ENCODE measurements around the gene ARAP1.

- TF ChIP-seq, protein P1, sequence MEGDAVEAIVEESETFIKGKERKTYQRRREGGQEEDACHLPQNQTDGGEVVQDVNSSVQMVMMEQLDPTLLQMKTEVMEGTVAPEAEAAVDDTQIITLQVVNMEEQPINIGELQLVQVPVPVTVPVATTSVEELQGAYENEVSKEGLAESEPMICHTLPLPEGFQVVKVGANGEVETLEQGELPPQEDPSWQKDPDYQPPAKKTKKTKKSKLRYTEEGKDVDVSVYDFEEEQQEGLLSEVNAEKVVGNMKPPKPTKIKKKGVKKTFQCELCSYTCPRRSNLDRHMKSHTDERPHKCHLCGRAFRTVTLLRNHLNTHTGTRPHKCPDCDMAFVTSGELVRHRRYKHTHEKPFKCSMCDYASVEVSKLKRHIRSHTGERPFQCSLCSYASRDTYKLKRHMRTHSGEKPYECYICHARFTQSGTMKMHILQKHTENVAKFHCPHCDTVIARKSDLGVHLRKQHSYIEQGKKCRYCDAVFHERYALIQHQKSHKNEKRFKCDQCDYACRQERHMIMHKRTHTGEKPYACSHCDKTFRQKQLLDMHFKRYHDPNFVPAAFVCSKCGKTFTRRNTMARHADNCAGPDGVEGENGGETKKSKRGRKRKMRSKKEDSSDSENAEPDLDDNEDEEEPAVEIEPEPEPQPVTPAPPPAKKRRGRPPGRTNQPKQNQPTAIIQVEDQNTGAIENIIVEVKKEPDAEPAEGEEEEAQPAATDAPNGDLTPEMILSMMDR (IDR thresholded peaks at IDR 0.05 in 8 of 11, conservative IDR thresholded peaks at IDR 0.05 in 3 of 11) = no peak
- no peak for TF ChIP-seq POLR2A (IDR thresholded peaks at IDR 0.05)
These were observed 32.7 kb downstream of the ARAP1 start for GRCh38 chr11:72719551-72719950.

Data from spleen (tissue), 7 donors.